Esophagus muscularis mucosa (tissue), 4 donors: Measurements from ENCODE around the gene YOD1. TPM values are rescaled to one million over a fixed set of nuclear protein-coding genes. Genes with fewer than 3 reads are reported as not detected.

ENCODE experiments used
- DNase-seq: peaks from one replicate; pipeline ENCODE4 v3.0.0-alpha.2; 2017; ENCODE audit errors: extremely low spot score
- H3K27ac ChIP-seq, 4 donors: fragments of 200-600 bp; sonication (generic); replicated peaks in 1 of 4; 1 replicate in 3 of 4; 2 replicates in 1 of 4; pipeline ENCODE4 v1.5.1; 2016 to 2019; ENCODE audit warnings: mild to moderate bottlenecking in 1 of 4
- H3K27me3 ChIP-seq, 4 donors: fragments of 200-600 bp; sonication (generic); one replicate each; pipeline versions ENCODE4 v1.5.1 to v1.6.0; 2016 to 2019
- H3K36me3 ChIP-seq, 4 donors: fragments of 200-600 bp; sonication (generic); one replicate each; pipeline ENCODE4 v1.5.1; 2016 to 2019
- H3K4me1 ChIP-seq, 4 donors: fragments of 200-600 bp; sonication (generic); one replicate each; pipeline ENCODE4 v1.5.1; 2016 to 2019
- H3K4me3 ChIP-seq, 4 donors: fragments of 200-600 bp; sonication (generic); 1 replicate in 2 of 4; 2 replicates in 2 of 4; pipeline ENCODE4 v1.5.1; 2016 to 2019; ENCODE audit warnings: mild to moderate bottlenecking in 4 of 4, moderate library complexity in 1 of 4
- H3K9me3 ChIP-seq, 4 donors: fragments of 200-600 bp; sonication (generic); 1 replicate in 3 of 4; 2 replicates in 1 of 4; pipeline ENCODE4 v1.5.1; 2016 to 2019
- CTCF ChIP-seq, 3 experiments: fragments of 200-600 bp in 2 of 3; fragments of 450-650 bp in 1 of 3; sonication (generic) in 2 of 3; IDR thresholded peaks; one replicate each; pipeline ENCODE4 v1.5.1; 2017 to 2019; ENCODE audit warnings: antibody characterized with exemption in 3 of 3, mild to moderate bottlenecking in 2 of 3, moderate library complexity in 1 of 3
- EP300 ChIP-seq: sonication (generic); formaldehyde crosslinking; IDR thresholded peaks from one replicate; pipeline ENCODE4 v1.6.1; 2017; ENCODE audit warnings: antibody characterized with exemption
- POLR2A ChIP-seq: fragments of 450-650 bp; IDR thresholded peaks from one replicate; pipeline ENCODE4 v1.6.1; 2017; ENCODE audit warnings: antibody characterized with exemption, moderate library complexity, mild to moderate bottlenecking, low read depth
- POLR2AphosphoS5 ChIP-seq, 2 donors: sonication (generic); formaldehyde crosslinking; IDR thresholded peaks; one replicate each; pipeline ENCODE4 v1.6.1; 2017; ENCODE audit warnings: antibody characterized with exemption in 2 of 2
- WGBS: methylation state at CpG from one replicate; pipeline ENCODE4 v1.1.5; 2018; 5-methylcytosine and 5-hydroxymethylcytosine counted together
- intact Hi-C: fragments of 100-400 bp; cut with DNase I; formaldehyde crosslinking; loops from one replicate; pipeline ENCODE4 v1.15.1; 2023
- total RNA-seq, 4 donors: library from RNA; depleted of rRNA; stranded (reverse); fragments of >200 nt; gene quantifications; one replicate each; pipeline versions ENCODE4 v1.1.0 to v1.2.1, GENCODE V29; 2016

Gene YOD1
- total RNA-seq, 4 donors from 2014 or later = 6.3 to 8.5 (median 7.2) TPM

DNA sequence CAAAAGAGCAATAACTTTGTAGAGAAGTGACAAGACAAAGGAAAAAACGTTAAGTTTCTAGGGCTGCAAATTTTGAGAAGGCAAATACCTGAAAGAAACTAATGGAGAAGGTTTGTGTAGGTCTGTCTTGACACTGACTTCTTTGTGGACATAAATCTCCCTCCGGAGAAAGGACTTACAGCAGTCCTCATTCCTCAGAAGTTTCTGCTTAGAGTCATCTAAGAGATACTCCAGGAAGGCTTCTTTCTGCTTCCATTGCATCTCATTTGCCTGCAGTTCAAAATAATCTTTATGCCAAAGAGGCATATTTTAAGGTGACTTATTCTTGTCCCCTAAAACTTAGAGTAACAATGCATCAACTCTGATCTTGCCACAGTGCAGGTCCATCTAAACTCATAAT lies 33.2 kb upstream of the YOD1 start:
- WGBS = 45% methylated on average over 2 of the region's 2 CpGs
- intact Hi-C loops = loop anchor here (10.0 kb wide), 1 partner anchor 241 kb away; the partner anchor contains the start of gene CD55
- H3K4me1 ChIP-seq = peaks cover 0 to 6% (median 2%) of the 10 kb centered on the region in 4 donors

GRCh38 chr1:207081806-207082205 lies 30.8 kb upstream of the YOD1 start:
- 96% methylated on average over 2 of the region's 2 CpGs for WGBS
- DNase-seq = no peak
- Histone ChIP-seq H3K36me3 (peaks cover 0 to 22% (median 8%) of the 10 kb centered on the region in 4 donors), H3K4me1 (peaks cover 0 to 15% (median 9%) of the 10 kb centered on the region in 4 donors), H3K27me3 (no peaks in the 10 kb centered on the region), H3K4me3 (no peak overlapping the region), H3K27ac (no peak overlapping the region), H3K9me3 (no peaks in the 10 kb centered on the region)
- no peak for TF ChIP-seq POLR2AphosphoS5 (IDR thresholded peaks at IDR 0.05)
- intact Hi-C loops = loop anchor here (10.0 kb wide), 1 partner anchor 243 kb away; the partner anchor contains the start of gene CD55

More for the DNA sequence above, 33.2 kb upstream of the YOD1 start:
- no peak for DNase-seq
- no peaks in the 10 kb centered on the region for H3K27me3 ChIP-seq
- TF ChIP-seq CTCF (IDR thresholded peaks at IDR 0.05) (no peak), EP300 (no peak), POLR2A (no peak)
- H3K4me3 ChIP-seq = no peak overlapping the region
- no peak overlapping the region for H3K27ac ChIP-seq
- H3K36me3 ChIP-seq = peaks cover 0 to 10% (median 4%) of the 10 kb centered on the region in 4 donors
- no peaks in the 10 kb centered on the region for H3K9me3 ChIP-seq

GRCh38 chr1:207081088-207081487 lies 30.1 kb upstream of the YOD1 start:
- H3K9me3 ChIP-seq = no peaks in the 10 kb centered on the region
- peaks cover 0 to 30% (median 8%) of the 10 kb centered on the region in 4 donors for H3K36me3 ChIP-seq
- 68% methylated on average over 2 of the region's 2 CpGs for WGBS
- intact Hi-C loops = loop anchor here (10.0 kb wide), 1 partner anchor 244 kb away; the partner anchor contains the start of gene CD55
- no peak overlapping the region for H3K4me3 ChIP-seq
- no peak for DNase-seq
- H3K27ac ChIP-seq = no peak overlapping the region
- H3K4me1 ChIP-seq = peaks cover 0 to 20% (median 10%) of the 10 kb centered on the region in 4 donors
- TF ChIP-seq EP300 = no peak
- no peak for TF ChIP-seq CTCF (IDR thresholded peaks at IDR 0.05)
- TF ChIP-seq POLR2A = no peak
- TF ChIP-seq POLR2AphosphoS5 (IDR thresholded peaks at IDR 0.05) = no peak
- no peaks in the 10 kb centered on the region for H3K27me3 ChIP-seq

- Histone ChIP-seq H3K36me3 (peaks cover 0 to 35% (median 12%) of the 10 kb centered on the region in 4 donors), H3K4me3 (no peak overlapping the region), H3K9me3 (no peaks in the 10 kb centered on the region), H3K27ac (no peak overlapping the region), H3K27me3 (no peaks in the 10 kb centered on the region), H3K4me1 (peaks cover 0 to 20% (median 9%) of the 10 kb centered on the region in 4 donors)
- intact Hi-C loops = loop anchor here (5.0 to 10.0 kb wide), 3 partner anchors 245 to 345 kb away; partner anchors contain the start of gene CD55
- 87% methylated on average over 6 of the region's 6 CpGs for WGBS
- no peak for DNase-seq
- no peak for TF ChIP-seq CTCF (IDR thresholded peaks at IDR 0.05)
- no peak for TF ChIP-seq POLR2AphosphoS5 (IDR thresholded peaks at IDR 0.05)
- TF ChIP-seq EP300 = no peak
- no peak for TF ChIP-seq POLR2A
These were observed 28.8 kb upstream of the YOD1 start for GRCh38 chr1:207079706-207080241.

DNA sequence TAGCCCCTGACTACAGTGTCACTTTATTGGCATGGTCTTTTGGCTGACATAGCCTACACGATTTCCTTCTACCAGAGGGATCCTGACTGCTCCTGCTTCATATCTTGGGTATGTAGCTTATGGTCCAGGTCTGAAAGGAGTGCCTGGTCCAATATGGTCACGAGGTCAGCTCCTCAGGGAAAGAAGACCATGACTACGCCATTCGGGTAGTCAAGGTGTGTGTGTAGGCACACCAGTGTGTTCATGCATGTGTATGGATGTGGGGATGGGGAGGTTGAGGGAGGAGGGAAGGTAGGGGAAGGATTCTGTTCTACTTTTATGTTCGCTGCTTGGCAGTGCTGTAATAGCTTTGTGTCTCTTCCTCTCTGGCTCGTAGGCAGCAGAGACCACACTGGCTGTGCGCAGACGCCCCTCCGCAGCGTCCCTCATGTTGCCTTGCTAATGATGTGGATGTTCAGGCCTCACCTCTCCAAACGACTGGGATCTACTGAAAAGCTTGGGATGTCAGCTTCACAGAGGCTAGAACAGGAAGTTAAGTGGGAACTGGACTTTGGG lies 27.6 kb upstream of the YOD1 start:
- TF ChIP-seq CTCF (IDR thresholded peaks at IDR 0.05) (no peak), POLR2A (no peak), POLR2AphosphoS5 (IDR thresholded peaks at IDR 0.05) (no peak), EP300 (no peak)
- Histone ChIP-seq H3K9me3 (no peaks in the 10 kb centered on the region), H3K36me3 (peaks cover 0 to 46% (median 13%) of the 10 kb centered on the region in 4 donors), H3K4me1 (peaks cover 0 to 30% (median 5%) of the 10 kb centered on the region in 4 donors), H3K4me3 (no peak overlapping the region), H3K27me3 (no peaks in the 10 kb centered on the region), H3K27ac (no peak overlapping the region)
- intact Hi-C loops = loop anchor here (5.0 to 10.0 kb wide), 2 partner anchors 329 to 344 kb away; no protein-coding TSS in a partner anchor
- DNase-seq = no peak
- 75% methylated on average over 11 of the region's 11 CpGs for WGBS
